Measurements from ENCODE around the gene ZP4. TPM values are rescaled to one million over a fixed set of nuclear protein-coding genes. Genes with fewer than 3 reads are reported as not detected.

Gene ZP4
- total and polyA plus RNA-seq, 2 of the 8 experiments (the other 6 are each of a cell fraction or from before 2014, with no cell fraction given) = not detected

DNA sequence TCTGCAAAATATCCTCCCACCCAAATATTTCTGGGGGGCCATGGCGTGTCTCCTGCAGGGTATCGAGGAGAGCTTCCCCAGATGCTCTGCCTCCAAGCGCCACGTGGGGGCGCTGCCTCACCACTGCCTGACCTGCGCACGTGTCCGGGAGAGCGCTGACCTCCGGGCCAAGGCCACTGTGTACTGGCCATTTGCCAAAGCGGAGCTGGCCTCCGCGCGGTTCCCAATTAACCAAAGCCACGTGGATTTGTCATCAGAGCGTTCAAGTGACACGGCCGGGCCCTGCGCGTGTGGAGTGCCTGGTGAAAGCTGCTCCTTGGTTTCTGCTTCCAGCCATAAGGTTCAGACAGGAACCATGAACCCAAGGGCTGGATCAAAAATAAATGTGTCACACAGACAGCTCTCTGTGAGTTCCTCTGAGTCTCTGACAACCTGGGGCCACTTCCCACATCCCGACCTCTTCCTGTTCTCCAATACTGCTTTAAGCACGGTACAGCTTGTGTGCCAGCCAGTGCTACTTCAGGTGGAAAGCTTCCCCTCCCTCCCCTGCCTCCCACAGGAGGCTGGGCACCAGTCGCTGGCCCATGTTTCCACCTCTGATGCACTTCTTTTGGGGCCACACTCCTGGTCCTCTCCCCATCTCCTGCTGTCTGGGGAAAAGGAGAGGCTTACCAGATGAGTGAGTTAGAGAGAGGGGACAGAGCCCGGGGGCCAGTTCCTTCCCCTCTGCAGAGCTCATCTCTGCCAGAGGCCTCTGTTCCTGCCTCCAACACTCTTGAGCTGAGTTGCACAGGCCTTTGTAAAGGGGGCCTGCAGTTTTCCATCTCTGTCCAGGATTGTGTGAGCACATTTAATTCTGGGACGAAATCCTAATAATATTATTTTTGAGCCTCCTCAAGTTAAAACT is 26.1 kb downstream of the ZP4 start (continued):
- TF ChIP-seq SIX5 (IDR thresholded peaks at IDR 0.05; ENCODE audit: low read depth, low read length) (no peak), SIRT6 (IDR thresholded peaks at IDR 0.05; ENCODE audit: low read length) (no peak), CEBPB (IDR thresholded peaks at IDR 0.05; ENCODE audit: low read depth, low read length) (no peak), TCF12 (IDR thresholded peaks at IDR 0.05; ENCODE audit: low read depth, low read length) (no peak), GTF2F1 (IDR thresholded peaks at IDR 0.05; ENCODE audit: borderline replicate concordance, low read depth, low read length) (no peak), POLR2AphosphoS5 (IDR thresholded peaks at IDR 0.05; ENCODE audit: low read depth, low read length) (no peak), SAP30 (IDR thresholded peaks at IDR 0.05; ENCODE audit: insufficient read depth, insufficient replicate concordance, low read length) (no peak), RFX5 (IDR thresholded peaks at IDR 0.05; ENCODE audit: borderline replicate concordance, low read depth, low read length) (no peak), SP2 (IDR thresholded peaks at IDR 0.05; ENCODE audit: low read length) (no peak), KDM5A (IDR thresholded peaks at IDR 0.05; ENCODE audit: low read length) (no peak), PHF8 (conservative IDR thresholded peaks at IDR 0.05; ENCODE audit: low read depth, low read length) (no peak), FOSL1 (IDR thresholded peaks at IDR 0.05; ENCODE audit: insufficient read depth, low read depth, low read length) (no peak), KDM1A (IDR thresholded peaks at IDR 0.05; ENCODE audit: borderline replicate concordance, low read length) (peak; percentile 29; the same call in 1 of the 2 replicates), CBX8 (IDR thresholded peaks at IDR 0.05; ENCODE audit: borderline replicate concordance, low read depth, low read length) (no peak), SRF (IDR thresholded peaks at IDR 0.05; ENCODE audit: low read depth, low read length) (no peak), CREB1 (IDR thresholded peaks at IDR 0.05) (peak; percentile 30; the same call in 1 of the 2 replicates), ASH2L (IDR thresholded peaks at IDR 0.05; ENCODE audit: low read length) (no peak), TBP (IDR thresholded peaks at IDR 0.05; ENCODE audit: low read depth, low read length) (no peak), SIN3A (conservative IDR thresholded peaks at IDR 0.05 in 1 of 2, IDR thresholded peaks at IDR 0.05 in 1 of 2; ENCODE audit: low read depth in 1 of 2, low read length in 2 of 2) (peak in 1 of 2 experiments; percentile 64; a peak in 1 of 4 replicates), SP1 (IDR thresholded peaks at IDR 0.05; ENCODE audit: low read depth, low read length) (no peak), BCL11A (IDR thresholded peaks at IDR 0.05; ENCODE audit: low read depth in 2 of 2, low read length in 2 of 2) (no peak), CTBP2 (IDR thresholded peaks at IDR 0.05; ENCODE audit: borderline replicate concordance, insufficient read depth, insufficient read length, low read length) (no peak), BRCA1 (IDR thresholded peaks at IDR 0.05; ENCODE audit: low read depth, low read length) (no peak; the same call in 1 of the 2 replicates)
